HCT116 (cell line): ENCODE measurements around the gene MFSD6. TPM values are rescaled to one million over a fixed set of nuclear protein-coding genes. Genes with fewer than 3 reads are reported as not detected.

ENCODE experiments used
- ATAC-seq: fragments of 200-7000 bp; cut with Tn5 transposase; 2 replicates; pipeline ENCODE4 v1.9.1; 2020; ENCODE audit warnings: mild to moderate bottlenecking, moderate library complexity
- BruUV-seq: library from RNA; stranded (reverse); fragments of 400-500 nt; replicated peaks from 2 replicates; lab custom pipeline; 2021; lab: Mats Ljungman, UMichigan
- CTCF ChIA-PET: fragments of 300-600 bp; sonication (Branson Sonifier 250); formaldehyde crosslinking; loops from one replicate; lab custom pipeline; 2021; ENCODE audit warnings: antibody characterized with exemption; lab: Charles Lee
- POLR2A ChIA-PET: fragments of 300-600, 350-600 bp; sonication (Branson Sonifier 250); formaldehyde crosslinking; loops from one replicate; lab custom pipeline; 2021; ENCODE audit warnings: antibody characterized with exemption; lab: Charles Lee
- RAD21 ChIA-PET, 2 experiments: fragments of 300-600 bp; sonication (Branson Sonifier 250); formaldehyde crosslinking; loops; one replicate each; lab custom pipeline; 2023; ENCODE audit warnings: low total read pairs in 2 of 2; ENCODE audit not compliant: uncharacterized antibody in 2 of 2, unreplicated experiment in 2 of 2, low non-redundant PET in 1 of 2; lab: Charles Lee
- DNase-seq: peaks from one replicate; pipeline ENCODE4 v3.0.0-alpha.2; 2010; ENCODE audit warnings: low read depth, low spot score
- H2AFZ ChIP-seq: fragments of 200-600 bp; shearing (Covaris generic), sonication (generic); 2 replicates; pipeline ENCODE4 v1.6.1; 2017; ENCODE audit warnings: low read depth, mixed run types, mixed read lengths, antibody characterized with exemption, low read length; ENCODE audit not compliant: poor library complexity, severe bottlenecking
- H3K27ac ChIP-seq: 2 replicates; pipeline ENCODE4 v1.5.1; 2012; ENCODE audit warnings: low read depth, low read length
- H3K27me3 ChIP-seq: fragments of 200-600 bp; sonication (generic); 2 replicates; pipeline ENCODE4 v1.6.1; 2016; ENCODE audit warnings: mixed run types, low read length, mixed read lengths; ENCODE audit not compliant: insufficient read depth
- H3K36me3 ChIP-seq, 2 experiments: fragments of 200-500 bp in 1 of 2; fragments of 200-600 bp in 1 of 2; sonication (Bioruptor generic) in 1 of 2; sonication (generic) in 1 of 2; 2 replicates each; pipeline versions ENCODE4 v1.5.1 to v1.6.1; 2014 to 2016; ENCODE audit warnings: low read length in 2 of 2, inconsistent platforms in 1 of 2, mixed read lengths in 1 of 2, mixed run types in 1 of 2; ENCODE audit not compliant: insufficient read depth in 2 of 2, control insufficient read depth in 1 of 2
- H3K4me1 ChIP-seq, 2 experiments: fragments of 200-600 bp in 1 of 2; sonication (generic) in 1 of 2; 2 replicates each; pipeline versions ENCODE4 v1.5.1 to v1.6.1; 2012 to 2017; ENCODE audit warnings: low read length in 2 of 2, inconsistent platforms in 1 of 2, mild to moderate bottlenecking in 1 of 2, mixed read lengths in 1 of 2, mixed run types in 1 of 2, moderate library complexity in 1 of 2; ENCODE audit not compliant: insufficient read depth in 2 of 2, control insufficient read depth in 1 of 2
- H3K4me2 ChIP-seq: fragments of 200-600 bp; sonication (generic); 2 replicates; pipeline ENCODE4 v1.6.1; 2017; ENCODE audit warnings: mixed run types, low read length, mixed read lengths
- H3K4me3 ChIP-seq, 2 experiments: fragments of 200-600 bp in 1 of 2; sonication (generic) in 1 of 2; replicated peaks in 1 of 2; 2 replicates each; pipeline ENCODE4 v1.5.1; 2011 to 2016; ENCODE audit warnings: low read length in 2 of 2, control low read depth in 1 of 2, low read depth in 1 of 2, mild to moderate bottlenecking in 1 of 2, mixed read lengths in 1 of 2, mixed run types in 1 of 2
- H3K79me2 ChIP-seq: fragments of 200-600 bp; sonication (generic); 2 replicates; pipeline ENCODE4 v1.6.1; 2017; ENCODE audit warnings: mild to moderate bottlenecking, mixed run types, low read length, moderate library complexity, mixed read lengths; ENCODE audit not compliant: insufficient read depth
- H3K9ac ChIP-seq: fragments of 200-600 bp; sonication (generic); 2 replicates; pipeline ENCODE4 v1.6.1; 2016; ENCODE audit warnings: low read length, mixed read lengths
- H3K9me2 ChIP-seq: fragments of 200-600 bp; sonication (generic), shearing (Covaris generic); 2 replicates; pipeline ENCODE4 v1.6.1; 2017; ENCODE audit warnings: mixed run types, mild to moderate bottlenecking, moderate library complexity; ENCODE audit not compliant: insufficient read depth
- H3K9me3 ChIP-seq, 2 experiments: fragments of 200-500 bp in 1 of 2; fragments of 200-600 bp in 1 of 2; sonication (Bioruptor generic) in 1 of 2; sonication (generic) in 1 of 2; 2 replicates each; pipeline ENCODE4 v1.6.1; 2014 to 2017; ENCODE audit warnings: low read length in 2 of 2, mixed read lengths in 2 of 2, inconsistent platforms in 1 of 2, low read depth in 1 of 2, mild to moderate bottlenecking in 1 of 2, mixed run types in 1 of 2, moderate library complexity in 1 of 2; ENCODE audit not compliant: control insufficient read depth in 1 of 2, insufficient read depth in 1 of 2
- H4K20me1 ChIP-seq: fragments of 200-600 bp; sonication (generic), shearing (Covaris generic); 2 replicates; pipeline ENCODE4 v1.6.1; 2017; ENCODE audit warnings: mixed run types, mild to moderate bottlenecking, moderate library complexity; ENCODE audit not compliant: insufficient read depth
- ELF1 ChIP-seq: IDR thresholded peaks from 2 replicates; pipeline ENCODE4 v1.6.1; 2012; ENCODE audit warnings: low read depth, borderline replicate concordance
- EZH2phosphoT487 ChIP-seq: fragments of 200-600 bp; IDR thresholded peaks from 2 replicates; pipeline ENCODE4 v1.6.1; 2018; ENCODE audit warnings: antibody characterized with exemption, borderline replicate concordance
- JUND ChIP-seq: IDR thresholded peaks from 2 replicates; pipeline ENCODE4 v1.6.1; 2012
- RAD21 ChIP-seq: IDR thresholded peaks from 2 replicates; pipeline ENCODE4 v1.6.1; 2012; ENCODE audit warnings: low read depth, mild to moderate bottlenecking
- SP1 ChIP-seq: IDR thresholded peaks from 2 replicates; pipeline ENCODE4 v1.6.1; 2012; ENCODE audit warnings: low read depth
- TCF7L2 ChIP-seq: IDR thresholded peaks from 2 replicates; pipeline ENCODE4 v1.7.0; 2011; ENCODE audit warnings: borderline replicate concordance, inconsistent platforms; ENCODE audit not compliant: insufficient read depth, insufficient read length; ENCODE audit errors: extremely low read depth
- YY1 ChIP-seq: IDR thresholded peaks from 2 replicates; pipeline ENCODE4 v1.6.1; 2011; ENCODE audit warnings: low read length, low read depth, moderate library complexity, mild to moderate bottlenecking; ENCODE audit not compliant: insufficient replicate concordance; ENCODE audit errors: extremely low read depth
- ZFX ChIP-seq: fragments of 450-650 bp; IDR thresholded peaks from 2 replicates; pipeline ENCODE4 v1.6.1; 2017
- intact Hi-C: fragments of 100-400 bp; cut with micrococcal nuclease; formaldehyde crosslinking; loops from 2 replicates; pipeline ENCODE4 v1.10.0; 2022
- total RNA-seq: library from RNA; stranded (reverse); gene quantifications from one replicate; pipeline ENCODE4 v1.2.1, GENCODE V29; 2021; ENCODE audit not compliant: unreplicated experiment
- TF ChIP-seq, protein P1 (sequence below), 3 experiments: fragments of 200-600 bp in 1 of 3; sonication (generic) in 1 of 3; IDR thresholded peaks in 2 of 3; conservative IDR thresholded peaks in 1 of 3; 2 replicates each; pipeline ENCODE4 v1.5.1; 2012 to 2017; ENCODE audit warnings: low read depth in 2 of 3, low read length in 2 of 3, antibody characterized with exemption in 1 of 3, borderline replicate concordance in 1 of 3, control low read depth in 1 of 3, mild to moderate bottlenecking in 1 of 3, mixed read lengths in 1 of 3, mixed run types in 1 of 3, moderate library complexity in 1 of 3; ENCODE audit not compliant: insufficient read depth in 1 of 3
- TF ChIP-seq, protein P2 (sequence below): IDR thresholded peaks from 2 replicates; pipeline ENCODE4 v1.6.1; 2012
- TF ChIP-seq, protein P3 (sequence below): IDR thresholded peaks from 2 replicates; pipeline ENCODE4 v1.6.1; 2011; ENCODE audit warnings: mild to moderate bottlenecking, low read length, moderate library complexity; ENCODE audit not compliant: insufficient replicate concordance; ENCODE audit errors: extremely low read depth

MFSD6 gene
- total RNA-seq, 1 experiment from 2014 or later = 18.6 TPM

DNA sequence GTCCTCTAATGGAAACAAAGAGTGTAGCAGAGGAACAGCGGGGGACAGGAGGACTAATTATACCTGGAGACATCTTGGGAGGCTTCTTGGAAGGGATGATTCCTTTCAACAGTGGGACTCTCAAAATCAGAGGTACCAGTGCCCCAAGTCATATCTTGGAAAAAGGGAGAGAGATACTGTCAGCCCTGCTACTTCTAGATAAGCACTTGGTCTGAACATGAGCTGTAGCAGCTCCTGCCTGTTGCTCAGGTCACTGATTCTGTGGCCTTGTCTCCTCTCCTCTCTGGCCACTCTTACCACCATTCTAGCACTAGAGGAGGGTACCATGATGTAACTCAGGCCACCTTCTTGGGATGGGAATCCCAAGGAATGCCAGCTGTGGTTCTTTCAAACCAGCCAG is 54.5 kb downstream of the MFSD6 start (continued):
- TF ChIP-seq, protein P1, sequence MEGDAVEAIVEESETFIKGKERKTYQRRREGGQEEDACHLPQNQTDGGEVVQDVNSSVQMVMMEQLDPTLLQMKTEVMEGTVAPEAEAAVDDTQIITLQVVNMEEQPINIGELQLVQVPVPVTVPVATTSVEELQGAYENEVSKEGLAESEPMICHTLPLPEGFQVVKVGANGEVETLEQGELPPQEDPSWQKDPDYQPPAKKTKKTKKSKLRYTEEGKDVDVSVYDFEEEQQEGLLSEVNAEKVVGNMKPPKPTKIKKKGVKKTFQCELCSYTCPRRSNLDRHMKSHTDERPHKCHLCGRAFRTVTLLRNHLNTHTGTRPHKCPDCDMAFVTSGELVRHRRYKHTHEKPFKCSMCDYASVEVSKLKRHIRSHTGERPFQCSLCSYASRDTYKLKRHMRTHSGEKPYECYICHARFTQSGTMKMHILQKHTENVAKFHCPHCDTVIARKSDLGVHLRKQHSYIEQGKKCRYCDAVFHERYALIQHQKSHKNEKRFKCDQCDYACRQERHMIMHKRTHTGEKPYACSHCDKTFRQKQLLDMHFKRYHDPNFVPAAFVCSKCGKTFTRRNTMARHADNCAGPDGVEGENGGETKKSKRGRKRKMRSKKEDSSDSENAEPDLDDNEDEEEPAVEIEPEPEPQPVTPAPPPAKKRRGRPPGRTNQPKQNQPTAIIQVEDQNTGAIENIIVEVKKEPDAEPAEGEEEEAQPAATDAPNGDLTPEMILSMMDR (IDR thresholded peaks at IDR 0.05 in 2 of 3, conservative IDR thresholded peaks at IDR 0.05 in 1 of 3; ENCODE audit: borderline replicate concordance in 1 of 3, insufficient read depth in 1 of 3, low read depth in 2 of 3, low read length in 2 of 3) = no peak
- no peak for TF ChIP-seq ZFX

DNA sequence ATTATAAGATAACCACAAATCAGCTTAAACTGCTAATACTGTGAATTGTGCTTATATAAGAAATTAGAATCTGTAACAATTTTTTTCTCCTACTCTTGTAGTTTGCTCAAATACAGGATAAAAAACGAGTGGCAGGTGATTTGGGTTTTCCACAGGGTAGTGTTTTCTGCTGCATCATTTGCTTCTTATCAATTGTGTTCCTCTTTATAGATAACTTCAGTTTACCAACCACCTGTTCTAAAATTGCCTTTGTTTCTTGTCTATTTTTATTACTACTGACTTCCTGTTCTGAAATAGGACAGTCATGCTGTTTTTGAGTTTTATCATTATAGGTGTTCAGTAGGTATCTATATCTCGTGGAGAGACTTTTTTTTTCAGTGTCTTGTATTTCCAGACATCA is 56.9 kb downstream of the MFSD6 start:
- H4K20me1 ChIP-seq = no peaks in the 10 kb centered on the region
- no peak for DNase-seq
- no TSS peak for BruUV-seq
- no peaks in the 10 kb centered on the region for H3K27me3 ChIP-seq
- ChIA-PET POLR2A (no interaction called here), CTCF (no interaction called here)
- no peaks in the 10 kb centered on the region for H3K9me3 ChIP-seq
- peaks cover 37 to 40% of the 10 kb centered on the region in 2 experiments for H3K4me1 ChIP-seq
- intact Hi-C loops = no loop called here
- no peak overlapping the region for H3K9ac ChIP-seq
- H3K36me3 ChIP-seq = no peaks in the 10 kb centered on the region
- H3K4me3 ChIP-seq = no peak overlapping the region
- H3K9me2 ChIP-seq = no peaks in the 10 kb centered on the region
- TF ChIP-seq, protein P2, sequence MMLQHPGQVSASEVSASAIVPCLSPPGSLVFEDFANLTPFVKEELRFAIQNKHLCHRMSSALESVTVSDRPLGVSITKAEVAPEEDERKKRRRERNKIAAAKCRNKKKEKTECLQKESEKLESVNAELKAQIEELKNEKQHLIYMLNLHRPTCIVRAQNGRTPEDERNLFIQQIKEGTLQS = no peak
- TF ChIP-seq, protein P3, sequence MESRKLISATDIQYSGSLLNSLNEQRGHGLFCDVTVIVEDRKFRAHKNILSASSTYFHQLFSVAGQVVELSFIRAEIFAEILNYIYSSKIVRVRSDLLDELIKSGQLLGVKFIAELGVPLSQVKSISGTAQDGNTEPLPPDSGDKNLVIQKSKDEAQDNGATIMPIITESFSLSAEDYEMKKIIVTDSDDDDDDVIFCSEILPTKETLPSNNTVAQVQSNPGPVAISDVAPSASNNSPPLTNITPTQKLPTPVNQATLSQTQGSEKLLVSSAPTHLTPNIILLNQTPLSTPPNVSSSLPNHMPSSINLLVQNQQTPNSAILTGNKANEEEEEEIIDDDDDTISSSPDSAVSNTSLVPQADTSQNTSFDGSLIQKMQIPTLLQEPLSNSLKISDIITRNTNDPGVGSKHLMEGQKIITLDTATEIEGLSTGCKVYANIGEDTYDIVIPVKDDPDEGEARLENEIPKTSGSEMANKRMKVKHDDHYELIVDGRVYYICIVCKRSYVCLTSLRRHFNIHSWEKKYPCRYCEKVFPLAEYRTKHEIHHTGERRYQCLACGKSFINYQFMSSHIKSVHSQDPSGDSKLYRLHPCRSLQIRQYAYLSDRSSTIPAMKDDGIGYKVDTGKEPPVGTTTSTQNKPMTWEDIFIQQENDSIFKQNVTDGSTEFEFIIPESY = no peak
- TF ChIP-seq, protein P1 (IDR thresholded peaks at IDR 0.05 in 2 of 3, conservative IDR thresholded peaks at IDR 0.05 in 1 of 3; ENCODE audit: borderline replicate concordance in 1 of 3, insufficient read depth in 1 of 3, low read depth in 2 of 3, low read length in 2 of 3) = no peak
- TF ChIP-seq EZH2phosphoT487 (no peak), ZFX (no peak), TCF7L2 (no peak), YY1 (no peak), ELF1 (no peak), RAD21 (no peak), JUND (no peak), SP1 (no peak)
- TF ChIP-seq, all 23 proteins: peak for 0
- no peak overlapping the region for H3K27ac ChIP-seq
- RAD21 ChIA-PET = no interaction called here
- H3K4me2 ChIP-seq = no peak overlapping the region
- ATAC-seq = no peak
- H3K79me2 ChIP-seq = no peaks in the 10 kb centered on the region
- H2AFZ ChIP-seq = no peak overlapping the region
